ENCODE results near the gene SLF2. TPM values are rescaled to one million over a fixed set of nuclear protein-coding genes. Genes with fewer than 3 reads are reported as not detected.

SLF2 gene
- total and polyA plus RNA-seq, 4 donors, result 4.0 to 18.8 (median 12.1) TPM

GRCh38 chr10:101000127-101000914, 87.6 kb downstream of the SLF2 start:
- Histone ChIP-seq H3K4me3 (ENCODE audit: low read depth in 1 of 3, low read length in 3 of 3) (peak overlapping the region; percentile 24 to 71 (median 53)), H3K4me1 (ENCODE audit: control insufficient read depth in 4 of 4, insufficient read depth in 4 of 4, low read length in 3 of 4) (peaks cover 0 to 30% (median 17%) of the 10 kb centered on the region in 4 donors), H3K36me3 (ENCODE audit: control insufficient read depth in 4 of 4, insufficient read depth in 3 of 4, low read depth in 1 of 4, low read length in 3 of 4) (peaks cover 0 to 5% (median under 1%) of the 10 kb centered on the region in 4 donors), H3K27ac (ENCODE audit: low read depth in 1 of 2, low read length in 2 of 2) (peak overlapping the region; percentile 70 to 80), H3K9ac (ENCODE audit: low read depth in 1 of 2, low read length in 2 of 2) (peak overlapping the region; percentile 47 to 72), H3K27me3 (ENCODE audit: control insufficient read depth in 4 of 4, insufficient read depth in 4 of 4, low read length in 3 of 4) (no peaks in the 10 kb centered on the region), H3K9me3 (ENCODE audit: control insufficient read depth in 4 of 4, low read length in 3 of 4) (no peaks in the 10 kb centered on the region)
- no peak for DNase-seq (ENCODE audit: low spot score)
- WGBS, result 51% methylated on average over 19 of the region's 19 CpGs
- TF ChIP-seq YY1 (IDR thresholded peaks at IDR 0.05) (no peak), GABPA (IDR thresholded peaks at IDR 0.05 in 1 of 2, conservative IDR thresholded peaks at IDR 0.05 in 1 of 2) (no peak), FOXA1 (IDR thresholded peaks at IDR 0.05) (no peak), RXRA (IDR thresholded peaks at IDR 0.05) (no peak), ATF3 (IDR thresholded peaks at IDR 0.05) (no peak), FOXA2 (IDR thresholded peaks at IDR 0.05) (no peak), SP1 (IDR thresholded peaks at IDR 0.05) (no peak), HNF4G (IDR thresholded peaks at IDR 0.05) (no peak), REST (IDR thresholded peaks at IDR 0.05) (no peak), NR2F2 (IDR thresholded peaks at IDR 0.05) (no peak), ZBTB33 (IDR thresholded peaks at IDR 0.05) (no peak), MAX (IDR thresholded peaks at IDR 0.05) (no peak), JUND (IDR thresholded peaks at IDR 0.05) (no peak)

GRCh38 chr10:101000915-101001658, 88.3 kb downstream of the SLF2 start:
- no peaks in the 10 kb centered on the region for H3K27me3 ChIP-seq (ENCODE audit: control insufficient read depth in 4 of 4, insufficient read depth in 4 of 4, low read length in 3 of 4)
- peak overlapping the region in 1 of 2 donors; percentile 16 for H3K9ac ChIP-seq (ENCODE audit: low read depth in 1 of 2, low read length in 2 of 2)
- WGBS, result 63% methylated on average over 12 of the region's 12 CpGs
- H3K9me3 ChIP-seq (ENCODE audit: control insufficient read depth in 4 of 4, low read length in 3 of 4), result no peaks in the 10 kb centered on the region
- peak overlapping the region; percentile 70 to 80 for H3K27ac ChIP-seq (ENCODE audit: low read depth in 1 of 2, low read length in 2 of 2)
- TF ChIP-seq SP1 (IDR thresholded peaks at IDR 0.05), result peak; percentile 12
- no peak for TF ChIP-seq YY1 (IDR thresholded peaks at IDR 0.05)
- H3K36me3 ChIP-seq (ENCODE audit: control insufficient read depth in 4 of 4, insufficient read depth in 3 of 4, low read depth in 1 of 4, low read length in 3 of 4), result peaks cover 0 to 9% (median under 1%) of the 10 kb centered on the region in 4 donors
- H3K4me3 ChIP-seq (ENCODE audit: low read depth in 1 of 3, low read length in 3 of 3), result no peak overlapping the region
- peaks cover 0 to 30% (median 17%) of the 10 kb centered on the region in 4 donors for H3K4me1 ChIP-seq (ENCODE audit: control insufficient read depth in 4 of 4, insufficient read depth in 4 of 4, low read length in 3 of 4)
- DNase-seq (ENCODE audit: low spot score), result peak; percentile 45

Measured in liver (tissue), 9 donors.